ENCODE measurements around the gene GGT7.
"Not testable (repeated sequence)": the region's sequence is repeated elsewhere in the genome, so short reads cannot be mapped to it uniquely, and the experiment has no call there.

GRCh38 chr20:34880971-34881370, 8.3 kb upstream of the GGT7 start:
- TF ChIP-seq SIN3A (IDR thresholded peaks at IDR 0.05; ENCODE audit: borderline replicate concordance, insufficient read depth, low read depth, low read length); CTCF (IDR thresholded peaks at IDR 0.05); POLR2AphosphoS5 (IDR thresholded peaks at IDR 0.05; ENCODE audit: low read depth, low read length): not testable (repeated sequence)
